ENCODE data around the gene SORCS2.

SORCS2 gene

GRCh38 chr4:7415927-7416686, 223.8 kb downstream of the SORCS2 start:
- DNase-seq (ENCODE audit: low read depth), result no peak

GRCh38 chr4:7416745-7417432, 224.6 kb downstream of the SORCS2 start:
- DNase-seq (ENCODE audit: low read depth), result no peak

GRCh38 chr4:7417639-7418038, 225.3 kb downstream of the SORCS2 start:
- DNase-seq (ENCODE audit: low read depth), result no peak

- DNase-seq (ENCODE audit: low read depth), result no peak
Observed at GRCh38 chr4:7418131-7418943, 226.0 kb downstream of the SORCS2 start.

GRCh38 chr4:7419961-7420660, 227.8 kb downstream of the SORCS2 start:
- no peak for DNase-seq (ENCODE audit: low read depth)

GRCh38 chr4:7420661-7421040, 228.3 kb downstream of the SORCS2 start:
- DNase-seq (ENCODE audit: low read depth), result no peak

GRCh38 chr4:7421356-7422150, 229.2 kb downstream of the SORCS2 start:
- no peak for DNase-seq (ENCODE audit: low read depth)

GRCh38 chr4:7422151-7422897, 230.0 kb downstream of the SORCS2 start:
- DNase-seq (ENCODE audit: low read depth), result no peak

GRCh38 chr4:7422898-7423180, 230.5 kb downstream of the SORCS2 start:
- DNase-seq (ENCODE audit: low read depth), result no peak

GRCh38 chr4:7423391-7423790, 231.1 kb downstream of the SORCS2 start:
- no peak for DNase-seq (ENCODE audit: low read depth)

GRCh38 chr4:7423801-7424552, 231.6 kb downstream of the SORCS2 start:
- no peak for DNase-seq (ENCODE audit: low read depth)

GRCh38 chr4:7424553-7425111, 232.3 kb downstream of the SORCS2 start:
- DNase-seq (ENCODE audit: low read depth), result no peak

- no peak for DNase-seq (ENCODE audit: low read depth)
Observed at GRCh38 chr4:7425124-7425523, 232.8 kb downstream of the SORCS2 start.

GRCh38 chr4:7425591-7426468, 233.5 kb downstream of the SORCS2 start:
- no peak for DNase-seq (ENCODE audit: low read depth)

- no peak for DNase-seq (ENCODE audit: low read depth)
Observed at GRCh38 chr4:7426525-7427171, 234.3 kb downstream of the SORCS2 start.

GRCh38 chr4:7427361-7427760, 235.0 kb downstream of the SORCS2 start:
- DNase-seq (ENCODE audit: low read depth), result no peak

GRCh38 chr4:7427831-7428260, 235.5 kb downstream of the SORCS2 start:
- no peak for DNase-seq (ENCODE audit: low read depth)
